Articular chondrocyte of knee joint (primary cell): ENCODE data around the gene NENF. TPM values are rescaled to one million over a fixed set of nuclear protein-coding genes. Genes with fewer than 3 reads are reported as not detected.

Source experiments
- total RNA-seq: library from RNA; depleted of rRNA; stranded (reverse); fragments of >200 nt; gene quantifications from 2 replicates; pipeline ENCODE4 v1.2.3, GENCODE V29; 2012

Gene NENF
- total RNA-seq = 33.2 and 35.8 TPM in 2 replicates

GRCh38 chr1:212432661-212433576 is at the start of gene NENF:
TSS of gene NENF (plus strand) at chr1:212432920. CDS start at chr1:212432944, 24 bp downstream.

DNA sequence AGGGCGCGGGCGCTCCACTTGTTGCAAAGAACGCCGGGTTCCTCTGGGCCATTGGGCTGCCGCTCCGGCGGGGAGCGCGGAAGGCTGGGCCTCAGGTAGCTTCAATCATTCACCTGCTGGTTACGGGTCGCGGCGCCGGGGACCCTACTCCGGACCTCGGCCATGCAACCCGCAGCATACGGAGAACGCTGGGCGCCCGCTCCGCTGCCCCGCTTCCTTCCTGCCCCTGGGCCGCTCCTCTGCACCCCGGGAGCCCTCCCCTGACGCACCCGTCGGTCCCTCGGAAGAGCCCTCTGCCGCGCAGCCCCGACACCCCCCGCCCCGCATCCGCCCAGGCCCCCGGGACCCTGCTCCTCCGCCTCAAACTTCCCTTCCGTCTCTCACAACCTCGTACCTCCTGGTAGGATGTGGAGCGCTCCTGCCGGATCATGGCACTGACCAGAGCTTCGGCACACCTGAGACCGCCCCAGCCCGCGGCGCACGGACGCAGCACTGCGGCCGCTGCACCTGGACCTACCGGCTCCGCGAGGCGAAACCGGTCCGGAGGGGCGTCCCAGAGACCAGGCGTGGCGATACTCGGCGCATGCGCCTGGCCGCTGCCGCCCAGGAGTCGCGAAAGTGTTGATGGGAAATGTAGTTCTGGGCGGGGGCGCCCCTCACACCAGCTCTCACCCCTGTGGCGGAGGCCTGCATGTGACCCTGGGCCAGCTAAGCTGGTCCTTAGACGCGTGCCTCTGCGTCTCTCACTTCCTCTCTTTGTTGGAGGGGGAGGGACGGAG is 18.2 kb upstream of the NENF start, which contains the start of gene PACC1:
TSS of gene PACC1 (minus strand) at position 559 of the 779 bp plus-strand sequence. CDS start at position 430, 129 bp downstream.

Other genes with a start within 250 kb of the NENF start
- 26.4 and 29.5 TPM in 2 replicates for gene PPP2R5A, start 147.5 kb upstream of the NENF start, total RNA-seq
- 3.9 and 5.2 TPM in 2 replicates for gene PACC1, start 18.0 kb upstream of the NENF start, total RNA-seq
- gene ATF3, start 175.8 kb downstream of the NENF start, total RNA-seq = 1.6 and 8.1 TPM in 2 replicates